H1 (cell line): ENCODE measurements around the gene XK. TPM values are rescaled to one million over a fixed set of nuclear protein-coding genes. Genes with fewer than 3 reads are reported as not detected.

Source experiments
- NANOG ChIP-seq: IDR thresholded peaks from 2 replicates; pipeline ENCODE4 v1.6.1; 2011; ENCODE audit warnings: low read length, low read depth, mild to moderate bottlenecking, inconsistent platforms; ENCODE audit not compliant: insufficient read depth, poor library complexity, severe bottlenecking
- POU5F1 ChIP-seq: IDR thresholded peaks from 2 replicates; pipeline ENCODE4 v1.6.1; 2011; ENCODE audit warnings: low read depth, mild to moderate bottlenecking, low read length, moderate library complexity
- SAP30 ChIP-seq: fragments of 300-600 bp; sonication (generic); IDR thresholded peaks from 2 replicates; pipeline ENCODE4 v1.7.1; 2012; ENCODE audit warnings: low read length, moderate library complexity, mild to moderate bottlenecking, inconsistent platforms; ENCODE audit not compliant: insufficient read depth, insufficient replicate concordance
- polyA plus RNA-seq, 7 experiments: library from polyadenylated mRNA; depleted of rRNA in 3 of 7; stranded (reverse) in 5 of 7; unstranded in 2 of 7; fragments of >200 nt in 5 of 7; fragments of 200-250 nt in 2 of 7; gene quantifications; 1 replicate in 5 of 7; 2 replicates in 1 of 7; 4 replicates in 1 of 7; pipeline versions ENCODE4 v1.2.1 to v1.2.3, GENCODE V29; 2011 to 2013; ENCODE audit warnings: missing spikeins in 2 of 7, mixed read lengths in 2 of 7
- total RNA-seq: library from RNA; stranded (reverse); fragmentation: NEBNext Ultra II Directional; extraction: Animal tissue kit (Norgen Biotek cat#: 25700); gene quantifications from 2 replicates; pipeline ENCODE4 v1.2.1, GENCODE V29; 2021

Gene XK
- total and polyA plus RNA-seq, 2 of the 8 experiments (the other 6 are each of a cell fraction or from before 2014, with no cell fraction given) = 0.76 to 0.84 TPM

DNA sequence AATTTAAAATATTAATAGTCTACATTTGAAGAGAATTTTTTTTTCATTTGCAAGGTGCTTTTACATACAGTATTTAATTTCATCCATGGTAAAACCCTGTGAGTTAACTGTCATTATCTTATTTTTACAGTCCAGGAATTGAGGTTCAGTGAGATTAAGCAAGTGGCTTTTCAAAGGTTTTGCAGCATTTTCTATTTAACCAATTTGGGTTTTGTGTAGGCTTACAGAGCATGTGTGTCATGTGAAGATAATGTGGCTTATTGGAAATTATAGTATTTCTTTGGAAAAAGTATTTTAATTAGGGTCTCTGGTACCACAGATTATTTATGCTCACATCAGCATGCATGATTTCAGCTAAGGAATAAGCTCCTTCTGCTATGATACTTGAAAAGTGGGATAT lies 4.5 kb downstream of the XK start (continued):
- no peak for TF ChIP-seq POU5F1
- no peak for TF ChIP-seq NANOG
- TF ChIP-seq SAP30 = no peak
- TF ChIP-seq, all 59 proteins: peak for 0
